Central memory CD8-positive, alpha-beta T cell (primary cell): Measurements from ENCODE around the gene TCERG1L.

Source experiments
- ATAC-seq: fragments of 150-1000 bp; cut with Tn5 transposase; replicated peaks from 2 replicates; pipeline ENCODE4 v1.10.0; 2022; ENCODE audit warnings: mild to moderate bottlenecking, moderate FRiP score, moderate number of reproducible peaks; ENCODE audit not compliant: poor library complexity, severe bottlenecking; ENCODE audit errors: extremely low read depth
- DNase-seq, 2 donors: peaks; one replicate each; pipeline ENCODE4 v3.0.0; 2021; ENCODE audit warnings: low spot score in 2 of 2
- H3K27ac Mint-ChIP-seq: one replicate; pipeline ENCODE4 v1.8.0; 2022; ENCODE audit warnings: low read depth, mild to moderate bottlenecking, moderate library complexity, mixed read lengths
- H3K27me3 Mint-ChIP-seq: one replicate; pipeline ENCODE4 v1.8.0; 2022; ENCODE audit warnings: mixed read lengths
- H3K36me3 Mint-ChIP-seq: one replicate; pipeline ENCODE4 v1.8.0; 2022; ENCODE audit warnings: mild to moderate bottlenecking, moderate library complexity, mixed read lengths; ENCODE audit not compliant: insufficient read depth
- H3K4me1 Mint-ChIP-seq: one replicate; pipeline ENCODE4 v1.8.0; 2022; ENCODE audit warnings: mixed read lengths
- H3K4me3 Mint-ChIP-seq: one replicate; pipeline ENCODE4 v1.8.0; 2022; ENCODE audit warnings: mild to moderate bottlenecking, moderate library complexity, mixed read lengths
- H3K9me3 Mint-ChIP-seq: one replicate; pipeline ENCODE4 v1.8.0; 2022; ENCODE audit warnings: mixed read lengths

Gene TCERG1L

DNA sequence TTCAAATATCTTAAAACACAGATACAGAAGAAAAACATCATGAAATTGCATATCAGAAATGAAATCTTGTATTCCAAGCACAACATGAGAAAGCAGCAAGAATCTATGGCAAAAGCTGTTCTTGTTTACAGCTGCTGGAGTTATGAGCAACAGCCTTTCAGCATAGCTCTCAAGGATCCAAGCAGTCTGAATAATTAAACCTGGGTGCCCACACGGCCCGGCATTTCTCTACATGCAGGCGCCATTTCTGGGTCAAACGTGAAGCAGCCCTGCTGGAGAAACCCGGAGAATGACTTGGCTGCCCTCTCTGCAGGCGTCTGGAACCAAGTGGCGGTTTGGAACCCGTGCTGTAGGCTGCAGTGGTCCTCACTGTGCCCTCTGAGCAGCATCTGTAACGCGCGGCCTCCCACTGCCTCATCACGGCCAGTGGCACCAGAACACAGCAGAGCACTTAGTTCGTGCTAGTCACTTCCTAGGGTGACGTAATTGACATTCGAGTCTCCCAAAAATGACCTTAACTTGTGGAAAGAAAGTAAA, 213.0 kb downstream of the TCERG1L start:
- no peaks in the 10 kb centered on the region for H3K36me3 Mint-ChIP-seq
- no peak for ATAC-seq
- no peaks in the 10 kb centered on the region for H3K4me1 Mint-ChIP-seq
- no peaks in the 10 kb centered on the region for H3K27me3 Mint-ChIP-seq
- H3K27ac Mint-ChIP-seq = no peak overlapping the region
- DNase-seq = no peak
- no peak overlapping the region for H3K4me3 Mint-ChIP-seq
- H3K9me3 Mint-ChIP-seq = no peaks in the 10 kb centered on the region

GRCh38 chr10:131096031-131096430, 215.5 kb downstream of the TCERG1L start:
- no peak overlapping the region for H3K4me3 Mint-ChIP-seq
- no peaks in the 10 kb centered on the region for H3K9me3 Mint-ChIP-seq

GRCh38 chr10:131095313-131095580, 216.3 kb downstream of the TCERG1L start:
- H3K4me3 Mint-ChIP-seq = no peak overlapping the region

More at GRCh38 chr10:131096031-131096430, 215.5 kb downstream of the TCERG1L start:
- Mint-ChIP-seq H3K27ac (no peak overlapping the region), H3K27me3 (no peaks in the 10 kb centered on the region), H3K36me3 (no peaks in the 10 kb centered on the region), H3K4me1 (no peaks in the 10 kb centered on the region)
- no peak for ATAC-seq
- no peak for DNase-seq

GRCh38 chr10:131094527-131095312, 216.8 kb downstream of the TCERG1L start:
- Mint-ChIP-seq H3K27me3 (no peaks in the 10 kb centered on the region), H3K4me1 (no peaks in the 10 kb centered on the region), H3K27ac (no peak overlapping the region)

More at GRCh38 chr10:131095313-131095580, 216.3 kb downstream of the TCERG1L start:
- Mint-ChIP-seq H3K9me3 (no peaks in the 10 kb centered on the region), H3K4me1 (no peaks in the 10 kb centered on the region), H3K27ac (no peak overlapping the region), H3K36me3 (no peaks in the 10 kb centered on the region), H3K27me3 (no peaks in the 10 kb centered on the region)
- ATAC-seq (no peak), DNase-seq (no peak)

GRCh38 chr10:131093795-131094366, 217.6 kb downstream of the TCERG1L start:
- H3K27ac Mint-ChIP-seq = no peak overlapping the region
- ATAC-seq = no peak
- H3K4me3 Mint-ChIP-seq = no peak overlapping the region
- H3K4me1 Mint-ChIP-seq = no peaks in the 10 kb centered on the region
- H3K9me3 Mint-ChIP-seq = no peaks in the 10 kb centered on the region
- H3K36me3 Mint-ChIP-seq = no peaks in the 10 kb centered on the region
- DNase-seq = no peak
- H3K27me3 Mint-ChIP-seq = no peaks in the 10 kb centered on the region

More at GRCh38 chr10:131094527-131095312, 216.8 kb downstream of the TCERG1L start:
- Mint-ChIP-seq H3K4me3 (no peak overlapping the region), H3K36me3 (no peaks in the 10 kb centered on the region), H3K9me3 (no peaks in the 10 kb centered on the region)
- ATAC-seq (no peak), DNase-seq (no peak)

DNA sequence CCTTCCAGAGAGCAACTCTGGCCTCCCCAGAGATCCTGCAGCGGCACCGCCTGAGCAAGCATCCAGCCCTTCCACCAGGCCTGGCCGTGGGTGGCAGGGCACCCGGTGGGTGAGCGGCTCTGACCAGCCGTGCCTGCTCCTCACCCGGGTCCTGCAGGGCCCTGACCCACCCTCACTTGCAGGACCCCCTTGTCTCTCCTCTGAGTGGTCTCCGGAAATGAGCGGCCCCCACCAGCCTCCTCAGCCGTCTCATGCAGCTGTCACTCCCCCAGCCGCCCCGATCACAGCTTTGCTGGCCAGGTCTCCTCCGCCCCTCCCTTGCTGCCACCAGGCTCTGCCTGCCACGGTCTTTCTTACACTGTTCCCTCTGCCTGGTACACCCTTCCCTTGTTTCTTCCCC, 218.2 kb downstream of the TCERG1L start:
- DNase-seq = no peak
- no peaks in the 10 kb centered on the region for H3K27me3 Mint-ChIP-seq
- no peak overlapping the region for H3K4me3 Mint-ChIP-seq
- H3K27ac Mint-ChIP-seq = no peak overlapping the region
- no peaks in the 10 kb centered on the region for H3K4me1 Mint-ChIP-seq
- no peaks in the 10 kb centered on the region for H3K36me3 Mint-ChIP-seq
- H3K9me3 Mint-ChIP-seq = no peaks in the 10 kb centered on the region
- no peak for ATAC-seq

GRCh38 chr10:131092876-131093275, 218.6 kb downstream of the TCERG1L start:
- no peaks in the 10 kb centered on the region for H3K9me3 Mint-ChIP-seq
- ATAC-seq (no peak), DNase-seq (no peak)
- H3K36me3 Mint-ChIP-seq = no peaks in the 10 kb centered on the region
- H3K4me1 Mint-ChIP-seq = no peaks in the 10 kb centered on the region
- no peak overlapping the region for H3K4me3 Mint-ChIP-seq
- no peaks in the 10 kb centered on the region for H3K27me3 Mint-ChIP-seq
- H3K27ac Mint-ChIP-seq = no peak overlapping the region

GRCh38 chr10:131092386-131092785, 219.1 kb downstream of the TCERG1L start:
- Mint-ChIP-seq H3K9me3 (no peaks in the 10 kb centered on the region), H3K27me3 (no peaks in the 10 kb centered on the region), H3K4me3 (no peak overlapping the region), H3K4me1 (no peaks in the 10 kb centered on the region), H3K27ac (no peak overlapping the region), H3K36me3 (no peaks in the 10 kb centered on the region)
- no peak for DNase-seq
- ATAC-seq = no peak

DNA sequence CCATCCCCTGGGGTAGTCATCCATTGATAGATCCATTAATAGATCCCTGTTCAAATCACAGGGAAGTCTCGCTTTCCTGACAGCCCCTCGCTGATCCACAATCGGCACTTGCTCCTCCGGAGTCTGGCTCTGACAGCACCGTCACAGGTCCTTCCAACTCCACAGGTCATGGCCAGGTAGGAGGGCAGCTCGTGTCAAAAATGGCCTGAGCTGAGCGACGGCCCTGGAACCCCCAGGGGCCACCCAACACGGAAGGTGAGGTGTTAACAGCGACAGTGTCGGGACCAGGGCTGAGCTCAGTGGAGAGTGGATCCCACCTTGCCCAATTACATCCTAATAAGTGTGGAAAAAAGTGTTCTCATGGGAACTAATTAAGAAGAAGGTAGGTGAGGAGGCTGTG, 219.8 kb downstream of the TCERG1L start:
- ATAC-seq (no peak), DNase-seq (no peak)
- Mint-ChIP-seq H3K4me3 (no peak overlapping the region), H3K36me3 (no peaks in the 10 kb centered on the region), H3K27me3 (no peaks in the 10 kb centered on the region), H3K27ac (no peak overlapping the region), H3K9me3 (no peaks in the 10 kb centered on the region), H3K4me1 (no peaks in the 10 kb centered on the region)

DNA sequence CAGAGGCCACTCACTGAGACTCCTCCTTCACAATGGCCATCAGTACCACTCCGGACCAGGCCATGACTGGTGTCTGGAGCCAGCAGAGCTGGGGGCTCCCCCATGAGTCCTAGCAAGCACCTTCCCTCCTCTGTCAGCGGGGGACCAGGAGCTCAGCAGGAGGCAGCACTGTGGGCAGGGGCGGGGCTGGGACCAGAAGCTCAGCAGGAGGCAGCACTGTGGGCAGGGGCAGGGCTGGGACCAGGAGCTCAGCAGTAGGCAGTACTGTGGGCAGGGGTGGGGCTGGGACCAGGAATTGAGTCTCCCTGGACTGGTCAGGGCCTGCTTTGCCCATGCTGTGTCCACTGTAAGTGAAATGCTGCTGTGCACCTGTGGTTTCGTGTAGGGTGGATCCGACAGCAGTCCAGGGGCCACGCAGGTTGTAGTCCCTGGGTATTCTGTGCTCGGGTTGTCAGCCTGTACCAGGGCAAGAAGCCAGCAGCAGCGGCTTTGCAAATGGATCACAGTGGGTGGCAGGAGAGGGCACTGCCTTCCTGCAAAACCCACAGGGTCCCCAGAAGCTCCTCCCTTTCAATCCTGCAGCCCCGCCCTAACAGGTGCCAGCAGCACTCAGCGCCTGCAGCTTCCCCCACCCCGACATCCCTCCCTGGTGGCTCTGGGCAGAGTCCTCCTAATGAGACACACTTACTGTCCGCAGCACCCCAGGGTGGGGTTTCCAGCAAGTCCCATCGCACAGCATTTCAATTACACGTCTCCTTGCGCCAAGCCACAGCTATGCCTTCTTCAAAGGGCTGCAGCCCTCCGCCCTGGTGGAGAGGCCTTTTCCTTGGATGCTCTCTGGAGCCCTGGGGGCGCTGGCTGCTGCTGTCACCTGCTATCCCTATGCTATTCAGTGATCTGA, 220.5 kb downstream of the TCERG1L start:
- H3K27me3 Mint-ChIP-seq = no peaks in the 10 kb centered on the region
- DNase-seq = no peak
- ATAC-seq = no peak
- no peak overlapping the region for H3K4me3 Mint-ChIP-seq
- H3K36me3 Mint-ChIP-seq = no peaks in the 10 kb centered on the region
- H3K27ac Mint-ChIP-seq = no peak overlapping the region
- no peaks in the 10 kb centered on the region for H3K4me1 Mint-ChIP-seq
- H3K9me3 Mint-ChIP-seq = no peaks in the 10 kb centered on the region

GRCh38 chr10:131089861-131090260, 221.7 kb downstream of the TCERG1L start:
- Mint-ChIP-seq H3K4me1 (no peaks in the 10 kb centered on the region), H3K27me3 (no peaks in the 10 kb centered on the region), H3K4me3 (no peak overlapping the region)

GRCh38 chr10:131089150-131089549, 222.4 kb downstream of the TCERG1L start:
- no peaks in the 10 kb centered on the region for H3K9me3 Mint-ChIP-seq
- H3K4me3 Mint-ChIP-seq = no peak overlapping the region
- H3K36me3 Mint-ChIP-seq = no peaks in the 10 kb centered on the region
- no peak for DNase-seq
- H3K27me3 Mint-ChIP-seq = no peaks in the 10 kb centered on the region
- no peak for ATAC-seq
- no peak overlapping the region for H3K27ac Mint-ChIP-seq
- no peaks in the 10 kb centered on the region for H3K4me1 Mint-ChIP-seq

More at GRCh38 chr10:131089861-131090260, 221.7 kb downstream of the TCERG1L start:
- ATAC-seq (no peak), DNase-seq (no peak)
- no peaks in the 10 kb centered on the region for H3K36me3 Mint-ChIP-seq
- H3K27ac Mint-ChIP-seq = no peak overlapping the region
- no peaks in the 10 kb centered on the region for H3K9me3 Mint-ChIP-seq
